ENCODE measurements around the gene PPP1R1C. TPM values are rescaled to one million over a fixed set of nuclear protein-coding genes. Genes with fewer than 3 reads are reported as not detected.

Gene PPP1R1C
- total and polyA plus RNA-seq, 2 of the 13 experiments (the other 11 are each of a cell fraction or from before 2014, with no cell fraction given): 1.5 to 3.5 TPM

- TF ChIP-seq MTERF4 (CRISPR knock-in tag; IDR thresholded peaks at IDR 0.05) (no peak), GATA4 (IDR thresholded peaks at IDR 0.05; ENCODE audit: borderline replicate concordance, low read depth) (no peak)
These were observed 96.1 kb downstream of the PPP1R1C start (continued) for GRCh38 chr2:182081602-182082260.

GRCh38 chr2:182088681-182089320 is 103.1 kb downstream of the PPP1R1C start:
- H3K9me3 ChIP-seq (ENCODE audit: low read length): no peaks in the 10 kb centered on the region
- H3K4me2 ChIP-seq (ENCODE audit: low read depth, low read length): no peak overlapping the region
- no peak overlapping the region for H2AFZ ChIP-seq (ENCODE audit: low read length)
- no peak for ATAC-seq
- 50% methylated on average over 3 of the region's 3 CpGs for WGBS (ENCODE audit: low lambda C conversion rate)
- no peak overlapping the region for H3K9ac ChIP-seq (ENCODE audit: insufficient read depth, low read depth, low read length)
- ChIA-PET CTCF (ENCODE audit: low intra/inter-chr PET ratio, low total read pairs) (no interaction called here), POLR2A (no interaction called here)
- H3K4me1 ChIP-seq (ENCODE audit: insufficient read depth, low read length): no peaks in the 10 kb centered on the region
- no peaks in the 10 kb centered on the region for H3K36me3 ChIP-seq (replicated peaks in 1 of 2; ENCODE audit: control insufficient read depth in 1 of 2, insufficient read depth in 2 of 2, low read length in 2 of 2)
- intact Hi-C loops (cut with micrococcal nuclease; ENCODE audit: unreplicated experiment) (no loop called here), in situ Hi-C loops (cut with HindIII; ENCODE audit: extremely low pct_ligation_motif_present, low pct_unique_long_range_greater_than_20kb) (no loop called here)
- DNase-seq (ENCODE audit: low spot score): no peak
- no peaks in the 10 kb centered on the region for H4K20me1 ChIP-seq (ENCODE audit: insufficient read depth, low read length)
- H3K27ac ChIP-seq (ENCODE audit: extremely low read length, insufficient read depth, low read length): no peak overlapping the region
- no peaks in the 10 kb centered on the region for H3K27me3 ChIP-seq (ENCODE audit: control insufficient read depth in 1 of 2, insufficient read depth in 2 of 2, low read length in 2 of 2)
- TF ChIP-seq ZNF205 (CRISPR knock-in tag; IDR thresholded peaks at IDR 0.05) (no peak), ZNF253 (CRISPR knock-in tag; IDR thresholded peaks at IDR 0.05; ENCODE audit: borderline replicate concordance) (no peak), PBX2 (CRISPR knock-in tag; IDR thresholded peaks at IDR 0.05) (no peak), KAT7 (CRISPR knock-in tag; IDR thresholded peaks at IDR 0.05; ENCODE audit: borderline replicate concordance) (no peak), ZNF333 (CRISPR knock-in tag; IDR thresholded peaks at IDR 0.05; ENCODE audit: borderline replicate concordance) (no peak), SIN3A (IDR thresholded peaks at IDR 0.05; ENCODE audit: borderline replicate concordance, low read depth, low read length) (no peak), SOX13 (IDR thresholded peaks at IDR 0.05) (no peak), SOX13 (CRISPR knock-in tag; conservative IDR thresholded peaks at IDR 0.05 in 1 of 2, IDR thresholded peaks at IDR 0.05 in 1 of 2) (no peak), MLLT10 (CRISPR knock-in tag; IDR thresholded peaks at IDR 0.05) (no peak), ZNF749 (CRISPR knock-in tag; IDR thresholded peaks at IDR 0.05; ENCODE audit: borderline replicate concordance) (no peak), BORCS8-MEF2B (CRISPR knock-in tag; IDR thresholded peaks at IDR 0.05) (no peak), CREB3 (CRISPR knock-in tag; IDR thresholded peaks at IDR 0.05) (no peak), CBFB (CRISPR knock-in tag; IDR thresholded peaks at IDR 0.05) (no peak), LBX2 (CRISPR knock-in tag; IDR thresholded peaks at IDR 0.05; ENCODE audit: borderline replicate concordance) (no peak)
- BruUV-seq (replicated peaks): no TSS peak
- no peak overlapping the region for H3K4me3 ChIP-seq (replicated peaks in 1 of 3; ENCODE audit: insufficient read depth in 1 of 3, low read depth in 2 of 3, low read length in 3 of 3)
- no peak for FAIRE-seq
- no peaks in the 10 kb centered on the region for H3K79me2 ChIP-seq (ENCODE audit: insufficient read depth, low read length)
